HEK293T (cell line): ENCODE measurements around the gene CDX2.

Experiments used
- CTCF ChIA-PET: fragments of 350-600 bp; formaldehyde crosslinking; extraction: SDS; loops from one replicate; lab custom pipeline; 2021; ENCODE audit warnings: antibody characterized with exemption, inconsistent platforms; lab: Yijun Ruan, JAX
- POLR2A ChIA-PET: fragments of 350-600 bp; formaldehyde crosslinking; extraction: SDS; loops from one replicate; lab custom pipeline; 2020; ENCODE audit warnings: antibody characterized with exemption, inconsistent platforms; lab: Yijun Ruan, JAX
- DNase-seq: peaks from one replicate; pipeline ENCODE4 v3.0.0; 2012; ENCODE audit warnings: mixed read lengths; ENCODE audit errors: extremely low spot score
- ARNT ChIP-seq: fragments of 450-650 bp; IDR thresholded peaks from 2 replicates; pipeline ENCODE4 v1.6.1; 2017; ENCODE audit warnings: mild to moderate bottlenecking
- BHLHE40 ChIP-seq: fragments of 450-650 bp; IDR thresholded peaks from 2 replicates; pipeline ENCODE4 v1.6.1; 2016; ENCODE audit warnings: mild to moderate bottlenecking, moderate library complexity, borderline replicate concordance
- CTBP1 ChIP-seq: fragments of 450-650 bp; IDR thresholded peaks from 2 replicates; pipeline ENCODE4 v1.6.1; 2016; ENCODE audit warnings: borderline replicate concordance
- ELF4 ChIP-seq: fragments of 450-650 bp; IDR thresholded peaks from 2 replicates; pipeline ENCODE4 v1.6.1; 2017; ENCODE audit warnings: antibody characterized with exemption
- FOXA1 ChIP-seq: fragments of 450-650 bp; IDR thresholded peaks from 2 replicates; pipeline ENCODE4 v1.6.1; 2016; ENCODE audit warnings: mild to moderate bottlenecking
- FOXK2 ChIP-seq: fragments of 450-650 bp; IDR thresholded peaks from 2 replicates; pipeline ENCODE4 v1.6.1; 2016; ENCODE audit warnings: mild to moderate bottlenecking
- FOXM1 ChIP-seq: fragments of 450-650 bp; IDR thresholded peaks from 2 replicates; pipeline ENCODE4 v1.6.1; 2017; ENCODE audit warnings: mild to moderate bottlenecking, borderline replicate concordance
- HDGF ChIP-seq: fragments of 450-650 bp; IDR thresholded peaks from 2 replicates; pipeline ENCODE4 v1.6.1; 2017; ENCODE audit warnings: antibody characterized with exemption, borderline replicate concordance
- L3MBTL2 ChIP-seq: fragments of 450-650 bp; conservative IDR thresholded peaks from 2 replicates; pipeline ENCODE4 v1.6.1; 2016; ENCODE audit warnings: mild to moderate bottlenecking
- LEF1 ChIP-seq: fragments of 450-650 bp; IDR thresholded peaks from 2 replicates; pipeline ENCODE4 v1.6.1; 2017; ENCODE audit warnings: mild to moderate bottlenecking, borderline replicate concordance
- NFRKB ChIP-seq: fragments of 450-650 bp; IDR thresholded peaks from 2 replicates; pipeline ENCODE4 v1.6.1; 2016; ENCODE audit warnings: mild to moderate bottlenecking, moderate library complexity
- PKNOX1 ChIP-seq: fragments of 450-650 bp; IDR thresholded peaks from 2 replicates; pipeline ENCODE4 v1.6.1; 2016
- SP1 ChIP-seq: fragments of 450-650 bp; IDR thresholded peaks from 2 replicates; pipeline ENCODE4 v1.6.1; 2017
- SUZ12 ChIP-seq: fragments of 450-650 bp; IDR thresholded peaks from 2 replicates; pipeline ENCODE4 v1.6.1; 2016; ENCODE audit warnings: mild to moderate bottlenecking
- TARDBP ChIP-seq: fragments of 450-650 bp; IDR thresholded peaks from 2 replicates; pipeline ENCODE4 v1.6.1; 2016
- ZNF384 ChIP-seq: fragments of 450-650 bp; IDR thresholded peaks from 2 replicates; pipeline ENCODE4 v1.6.1; 2016

CDX2 gene

DNA sequence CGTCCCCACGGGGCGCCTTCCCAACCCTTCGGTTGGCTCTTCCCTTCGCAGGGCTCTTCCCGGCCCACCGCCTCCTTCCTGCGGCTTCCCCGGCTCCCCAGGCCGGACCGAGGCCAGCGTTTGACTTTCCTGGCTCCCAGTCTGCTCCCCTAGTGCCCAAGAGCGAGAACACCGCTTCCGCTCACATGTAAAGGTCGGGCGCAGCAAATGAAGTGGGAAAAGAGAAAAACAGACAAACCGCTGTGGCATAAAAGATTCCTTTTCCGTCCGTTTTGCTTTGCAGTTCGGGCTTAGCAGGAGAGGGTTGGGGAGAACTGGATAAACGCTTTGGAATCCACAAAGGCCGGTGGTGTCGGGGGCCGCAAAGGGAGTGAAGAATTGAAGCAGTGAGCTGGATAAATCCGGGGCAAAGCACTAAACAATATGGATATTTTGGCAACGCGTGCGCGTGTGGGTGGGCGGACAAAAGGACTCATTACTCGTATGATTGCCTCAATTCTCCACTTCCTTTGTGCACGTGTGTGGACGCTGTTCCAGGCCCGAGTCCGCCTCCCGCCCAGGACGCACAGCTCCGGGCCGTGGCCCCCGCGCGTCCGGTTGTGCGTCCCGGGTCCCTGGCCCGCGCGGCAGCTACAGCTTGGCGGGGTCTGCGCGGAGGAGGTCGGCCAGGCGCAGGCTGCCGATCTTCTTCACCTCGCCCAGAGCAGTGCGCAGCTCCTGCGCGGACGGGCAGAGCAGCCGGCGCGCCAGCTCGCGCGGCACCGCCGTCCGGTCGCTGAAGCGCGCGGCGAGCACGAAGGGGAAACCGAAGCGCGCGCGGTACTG lies 8.6 kb upstream of the CDX2 start:
- CTCF ChIA-PET = interaction anchor here (0.6 to 0.8 kb wide), 2 partner anchors 24 to 151 kb away, joined by 4 read pairs; no protein-coding TSS in a partner anchor
- no peak for DNase-seq
- TF ChIP-seq PKNOX1 (no peak), SUZ12 (no peak), FOXA1 (no peak), CTBP1 (no peak), TARDBP (no peak), L3MBTL2 (no peak), ARNT (no peak), ELF4 (no peak), LEF1 (no peak), HDGF (no peak), ZNF384 (no peak), BHLHE40 (no peak), FOXM1 (no peak), SP1 (no peak), FOXK2 (no peak), NFRKB (no peak)
- POLR2A ChIA-PET = interaction anchor here (1.4 kb wide), 1 partner anchor 9 kb away, joined by 5 read pairs; the partner anchor contains the start of gene CDX2

- no peak for TF ChIP-seq FOXA1
- TF ChIP-seq NFRKB = no peak
- no peak for TF ChIP-seq ZNF384
- TF ChIP-seq BHLHE40 = no peak
- TF ChIP-seq HDGF = no peak
- TF ChIP-seq FOXK2 = no peak
- TF ChIP-seq ARNT = no peak
- no peak for TF ChIP-seq L3MBTL2
- no peak for TF ChIP-seq SUZ12
- no peak for TF ChIP-seq CTBP1
- no peak for TF ChIP-seq SP1
- TF ChIP-seq TARDBP = no peak
- TF ChIP-seq LEF1 = no peak
- TF ChIP-seq FOXM1 = no peak
- TF ChIP-seq PKNOX1 = no peak
- TF ChIP-seq ELF4 = no peak
- ChIA-PET CTCF (interaction anchor here (1.1 kb wide), 1 partner anchor 150 kb away, joined by 3 read pairs; no protein-coding TSS in a partner anchor), POLR2A (interaction anchor here (1.2 kb wide), 1 partner anchor 8 kb away, joined by 6 read pairs; the partner anchor contains the start of gene CDX2)
- DNase-seq = no peak
These were observed 7.4 kb upstream of the CDX2 start for GRCh38 chr13:27976362-27977091.

DNA sequence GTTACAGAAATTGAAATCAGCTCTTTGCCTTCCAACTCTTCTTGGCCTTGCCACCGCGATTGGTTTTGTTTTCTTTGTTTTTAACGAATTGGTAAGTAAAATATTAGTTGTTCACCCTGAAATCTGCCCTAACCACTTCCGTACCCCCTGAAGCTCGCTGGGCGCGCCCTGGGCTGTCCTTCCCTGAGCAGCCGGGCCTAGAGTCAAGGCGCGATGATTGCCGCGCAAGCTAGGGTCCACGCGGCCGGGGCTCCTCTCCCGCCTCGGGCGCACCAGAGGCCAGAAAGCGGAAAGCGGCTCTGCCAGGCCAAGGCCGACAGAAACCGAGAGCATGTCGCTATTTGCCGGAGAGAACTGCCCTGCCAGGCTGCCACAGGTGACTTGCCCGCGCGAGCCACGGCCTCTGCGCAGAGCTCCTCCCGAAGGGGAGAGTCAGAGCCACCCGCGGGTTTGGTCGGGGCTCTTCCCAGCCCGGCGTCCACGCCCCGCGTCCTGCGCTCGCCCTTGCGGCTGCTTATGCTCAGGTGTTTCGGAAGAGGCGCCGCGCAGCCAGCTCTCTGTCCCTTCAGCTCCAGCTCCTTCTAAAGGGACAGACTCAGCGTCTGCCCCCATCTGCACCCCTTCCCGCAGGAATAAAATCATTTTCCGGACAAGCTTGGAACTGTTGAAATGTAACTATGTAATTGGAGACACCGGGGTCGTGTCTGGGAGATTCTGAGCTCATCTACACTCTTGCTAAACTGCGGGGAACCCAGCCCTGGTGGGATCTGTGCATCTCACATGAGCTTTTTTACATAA lies 6.6 kb upstream of the CDX2 start:
- POLR2A ChIA-PET = interaction anchor here (1.2 kb wide), 1 partner anchor 8 kb away, joined by 6 read pairs; the partner anchor contains the start of gene CDX2

GRCh38 chr13:27973961-27974662 lies 5.0 kb upstream of the CDX2 start:
- CTCF ChIA-PET = interaction anchor here (1.5 kb wide), 1 partner anchor 148 kb away, joined by 3 read pairs; no protein-coding TSS in a partner anchor
- POLR2A ChIA-PET = no interaction called here
- TF ChIP-seq TARDBP = no peak
- no peak for TF ChIP-seq FOXA1
- no peak for TF ChIP-seq FOXM1
- TF ChIP-seq SP1 = no peak
- no peak for TF ChIP-seq HDGF
- TF ChIP-seq SUZ12 = no peak
- TF ChIP-seq BHLHE40 = no peak
- TF ChIP-seq L3MBTL2 = no peak
- TF ChIP-seq NFRKB = no peak
- no peak for TF ChIP-seq PKNOX1
- TF ChIP-seq CTBP1 = no peak
- TF ChIP-seq ELF4 = no peak
- TF ChIP-seq ARNT = no peak
- TF ChIP-seq FOXK2 = no peak
- no peak for TF ChIP-seq ZNF384
- no peak for TF ChIP-seq LEF1
- no peak for DNase-seq

More for the DNA sequence above, 6.6 kb upstream of the CDX2 start:
- no peak for DNase-seq
- CTCF ChIA-PET = interaction anchor here (1.1 kb wide), 1 partner anchor 149 kb away, joined by 3 read pairs; no protein-coding TSS in a partner anchor
- TF ChIP-seq L3MBTL2 (no peak), ARNT (no peak), ZNF384 (no peak), NFRKB (no peak), LEF1 (no peak), PKNOX1 (no peak)
